ENCODE measurements around the gene HECTD1.
A peak's percentile ranks its signal among the peaks of the same experiment; 100 is the strongest.
"Not testable (repeated sequence)": the region's sequence is repeated elsewhere in the genome, so short reads cannot be mapped to it uniquely, and the experiment has no call there.

The HECTD1 gene

DNA sequence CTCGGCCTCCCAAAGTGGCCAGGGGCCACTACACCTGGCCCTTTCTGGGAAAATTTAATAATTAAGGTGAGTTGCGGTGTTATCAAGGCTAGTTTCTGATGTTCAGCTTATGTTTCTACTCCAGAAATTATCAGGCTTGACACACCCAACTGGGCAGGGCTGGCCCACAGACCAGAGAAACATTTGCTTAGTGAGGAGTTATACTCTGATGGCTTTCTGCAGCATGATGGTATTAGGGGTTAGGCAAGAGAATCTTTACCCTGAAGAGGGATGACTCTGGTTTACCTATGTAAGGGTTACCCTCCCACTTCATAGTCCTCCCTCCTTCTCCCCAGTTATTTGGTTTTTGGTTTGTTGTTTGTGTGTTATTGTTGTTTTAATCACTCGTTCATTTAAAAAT lies 24.5 kb upstream of the HECTD1 start:
- DNase-seq (ENCODE audit: low spot score in 2 of 2) (no peak), ATAC-seq (no peak)
- no peaks in the 10 kb centered on the region for H3K36me3 Mint-ChIP-seq
- H3K4me3 Mint-ChIP-seq, result no peak overlapping the region
- H3K27ac Mint-ChIP-seq, result no peak overlapping the region
- no peaks in the 10 kb centered on the region for H3K9me3 Mint-ChIP-seq
- H3K4me1 Mint-ChIP-seq, result no peaks in the 10 kb centered on the region

DNA sequence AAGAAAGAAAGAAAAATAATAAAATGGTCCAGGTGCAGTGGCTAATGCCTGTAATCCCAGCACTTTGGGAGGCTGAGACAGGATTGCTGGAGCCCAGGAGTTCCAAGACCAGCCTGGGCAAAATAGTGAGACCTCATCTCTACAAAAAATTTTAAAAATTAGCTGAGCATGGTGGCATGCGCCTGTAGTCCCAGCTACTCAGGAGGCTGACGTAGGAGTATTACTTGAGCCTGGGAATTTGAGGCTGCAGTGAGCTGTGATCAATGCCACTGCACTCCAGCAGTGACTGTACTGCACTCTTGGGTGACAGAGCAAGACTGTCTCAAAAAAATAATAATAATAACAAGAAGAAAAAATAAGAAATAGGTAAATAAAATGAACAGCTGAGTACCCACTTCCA lies 23.7 kb upstream of the HECTD1 start:
- not testable (repeated sequence) for H3K36me3 Mint-ChIP-seq; H3K4me3 Mint-ChIP-seq; H3K4me1 Mint-ChIP-seq; H3K9me3 Mint-ChIP-seq; H3K27ac Mint-ChIP-seq; DNase-seq (ENCODE audit: low spot score in 2 of 2); ATAC-seq

DNA sequence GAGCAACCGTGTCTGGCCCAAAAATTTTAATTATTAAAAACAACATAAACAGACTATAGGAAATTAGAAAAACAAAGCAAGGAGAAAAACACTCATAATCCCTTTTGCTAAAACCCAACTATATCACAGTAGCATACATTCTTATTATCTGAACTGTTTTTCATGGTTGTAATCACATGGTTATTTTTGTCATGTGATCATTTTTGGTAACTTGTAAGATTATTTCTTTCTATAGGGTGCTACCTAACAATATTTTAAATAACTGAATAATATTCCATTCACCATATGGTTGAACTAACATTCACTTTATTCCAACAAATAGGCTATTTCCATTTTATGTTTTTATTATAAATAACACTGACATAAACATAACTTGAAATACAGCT lies 23.0 kb upstream of the HECTD1 start:
- Mint-ChIP-seq H3K4me1 (no peaks in the 10 kb centered on the region), H3K36me3 (no peaks in the 10 kb centered on the region), H3K9me3 (no peaks in the 10 kb centered on the region), H3K27ac (no peak overlapping the region), H3K4me3 (no peak overlapping the region)
- ATAC-seq (no peak), DNase-seq (ENCODE audit: low spot score in 2 of 2) (no peak)

DNA sequence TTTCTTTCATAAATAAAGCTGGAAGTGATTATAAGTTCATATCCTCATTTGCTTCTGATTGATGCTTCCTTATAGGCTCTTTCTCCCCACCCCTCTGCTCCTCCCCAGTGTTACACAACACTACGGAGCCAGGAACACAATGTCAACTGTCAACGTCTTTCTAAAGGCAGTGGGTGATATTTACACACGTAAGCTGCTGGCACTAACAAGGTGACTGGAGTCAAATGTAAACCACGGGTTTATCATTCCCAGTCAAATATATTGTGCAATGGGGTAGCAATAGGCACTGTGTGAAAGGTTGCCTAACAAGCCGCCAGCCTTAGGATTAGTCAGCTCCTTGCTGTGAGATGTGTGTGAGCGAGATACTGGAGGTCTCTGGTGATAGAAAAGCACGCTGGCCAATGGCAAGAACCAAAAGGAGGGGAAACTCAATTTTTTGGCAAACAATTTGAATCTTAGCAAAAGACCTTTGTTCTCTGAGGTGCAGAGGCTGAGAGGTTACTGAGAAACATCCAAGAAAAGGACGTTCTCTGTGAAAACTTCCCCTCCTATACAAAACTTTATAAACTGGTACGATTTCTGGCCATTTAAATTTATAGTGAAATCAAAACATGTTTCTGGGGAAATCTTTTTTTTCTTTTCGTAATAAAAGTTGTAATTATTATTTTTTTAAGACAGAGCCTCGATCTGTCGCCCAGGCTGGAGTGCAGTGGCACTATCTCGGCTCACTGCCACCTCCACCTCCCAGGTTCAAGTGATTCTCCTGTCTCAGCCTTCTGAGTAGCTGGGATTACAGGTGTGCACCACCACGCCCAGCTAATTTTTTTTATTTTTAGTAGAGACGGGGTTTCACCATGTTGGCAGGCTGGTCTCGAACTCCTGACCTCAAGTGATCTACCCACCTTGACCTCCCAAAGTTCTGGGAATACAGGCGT lies 22.3 kb upstream of the HECTD1 start:
- H3K27ac Mint-ChIP-seq, result no peak overlapping the region
- no peaks in the 10 kb centered on the region for H3K4me1 Mint-ChIP-seq
- DNase-seq (ENCODE audit: low spot score in 2 of 2) (no peak), ATAC-seq (no peak)
- H3K9me3 Mint-ChIP-seq, result no peaks in the 10 kb centered on the region
- H3K36me3 Mint-ChIP-seq, result no peaks in the 10 kb centered on the region
- H3K4me3 Mint-ChIP-seq, result no peak overlapping the region

DNA sequence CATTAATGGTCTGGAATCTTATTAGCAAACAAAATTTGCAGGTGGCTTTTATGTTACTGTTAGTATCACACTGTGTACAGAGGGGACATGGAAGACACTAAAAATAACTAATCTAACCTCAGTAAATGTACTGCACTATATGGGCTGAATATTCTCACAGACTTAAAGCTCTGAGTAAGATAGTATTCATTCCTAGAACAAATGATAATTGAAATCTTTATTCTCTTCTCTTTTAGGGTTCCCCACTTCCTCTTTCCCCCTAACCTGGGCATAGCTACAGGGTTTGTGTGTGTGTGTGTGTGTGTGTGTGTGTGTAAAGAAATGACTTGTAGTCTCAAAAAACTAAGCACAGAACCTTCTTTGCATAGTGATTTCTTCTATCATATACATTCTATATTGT lies 21.4 kb upstream of the HECTD1 start:
- Mint-ChIP-seq H3K27ac (no peak overlapping the region), H3K9me3 (no peaks in the 10 kb centered on the region), H3K4me1 (no peaks in the 10 kb centered on the region), H3K4me3 (no peak overlapping the region), H3K36me3 (no peaks in the 10 kb centered on the region)
- ATAC-seq, result peak; percentile 72
- no peak for DNase-seq (ENCODE audit: low spot score in 2 of 2)

DNA sequence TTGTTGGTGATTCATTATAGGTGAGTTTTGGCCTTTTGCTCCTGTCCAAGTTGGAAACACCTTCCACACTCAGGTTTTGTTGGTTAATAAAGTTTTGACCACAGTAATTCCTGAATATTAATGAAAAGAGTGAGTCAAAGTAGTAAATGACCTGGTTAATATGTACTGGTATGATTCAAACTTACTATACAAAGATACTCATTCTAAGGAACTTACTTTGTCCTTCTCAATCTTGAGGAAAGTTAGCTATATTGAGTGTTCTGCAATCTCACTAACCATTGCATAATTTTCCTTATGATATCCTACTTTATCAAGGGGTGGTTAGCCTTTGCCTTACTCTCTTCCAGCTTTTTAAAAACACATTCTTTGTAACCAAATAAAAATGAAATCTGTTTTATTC lies 20.9 kb upstream of the HECTD1 start:
- no peaks in the 10 kb centered on the region for H3K9me3 Mint-ChIP-seq
- no peak for ATAC-seq
- no peaks in the 10 kb centered on the region for H3K36me3 Mint-ChIP-seq
- no peak overlapping the region for H3K27ac Mint-ChIP-seq
- no peaks in the 10 kb centered on the region for H3K4me1 Mint-ChIP-seq
- H3K4me3 Mint-ChIP-seq, result no peak overlapping the region
- DNase-seq (ENCODE audit: low spot score in 2 of 2), result no peak

DNA sequence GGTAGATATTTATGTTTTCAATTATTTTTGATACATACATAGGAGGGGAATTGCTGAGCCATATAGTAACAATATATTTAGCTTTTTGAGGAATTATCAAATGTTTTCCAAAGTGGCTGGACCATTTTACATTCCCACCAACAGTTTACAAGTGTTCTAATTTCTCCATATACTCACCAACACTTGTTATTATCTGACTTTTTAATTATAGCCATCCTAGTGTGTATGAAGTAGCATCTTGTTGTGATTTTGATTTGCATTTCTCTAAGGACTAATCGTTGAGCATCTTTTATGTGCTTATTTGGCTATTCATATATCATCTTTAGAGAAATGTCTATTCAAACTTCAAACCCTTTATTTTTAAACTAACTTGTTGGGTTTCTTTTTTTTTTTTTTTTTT lies 17.2 kb upstream of the HECTD1 start:
- DNase-seq (ENCODE audit: low spot score in 2 of 2) (no peak), ATAC-seq (no peak)
- Mint-ChIP-seq H3K4me1 (no peaks in the 10 kb centered on the region), H3K36me3 (no peaks in the 10 kb centered on the region), H3K9me3 (no peaks in the 10 kb centered on the region), H3K4me3 (no peak overlapping the region), H3K27ac (no peak overlapping the region)

DNA sequence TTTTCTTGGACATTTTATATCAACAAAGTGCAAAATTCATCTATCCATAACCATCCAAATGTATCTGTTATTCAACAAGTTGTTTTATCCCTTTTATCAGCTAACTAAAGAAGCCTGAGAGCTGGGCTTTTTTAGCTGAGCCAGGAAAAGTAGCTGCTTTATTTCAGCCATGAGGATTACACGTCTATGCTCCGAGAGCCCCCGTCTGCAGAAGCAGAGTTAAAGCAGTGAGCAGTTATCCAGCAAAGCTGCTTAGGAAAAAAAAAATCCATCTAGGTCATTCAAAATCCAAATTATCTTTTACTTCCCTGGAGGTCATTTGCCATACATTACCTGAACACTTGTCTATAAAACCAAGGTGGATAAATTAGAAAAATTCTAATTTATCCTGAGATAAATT lies 15.7 kb upstream of the HECTD1 start:
- H3K4me3 Mint-ChIP-seq, result no peak overlapping the region
- no peak for DNase-seq (ENCODE audit: low spot score in 2 of 2)
- H3K4me1 Mint-ChIP-seq, result no peaks in the 10 kb centered on the region
- ATAC-seq, result no peak
- no peaks in the 10 kb centered on the region for H3K36me3 Mint-ChIP-seq
- H3K27ac Mint-ChIP-seq, result no peak overlapping the region
- no peaks in the 10 kb centered on the region for H3K9me3 Mint-ChIP-seq

DNA sequence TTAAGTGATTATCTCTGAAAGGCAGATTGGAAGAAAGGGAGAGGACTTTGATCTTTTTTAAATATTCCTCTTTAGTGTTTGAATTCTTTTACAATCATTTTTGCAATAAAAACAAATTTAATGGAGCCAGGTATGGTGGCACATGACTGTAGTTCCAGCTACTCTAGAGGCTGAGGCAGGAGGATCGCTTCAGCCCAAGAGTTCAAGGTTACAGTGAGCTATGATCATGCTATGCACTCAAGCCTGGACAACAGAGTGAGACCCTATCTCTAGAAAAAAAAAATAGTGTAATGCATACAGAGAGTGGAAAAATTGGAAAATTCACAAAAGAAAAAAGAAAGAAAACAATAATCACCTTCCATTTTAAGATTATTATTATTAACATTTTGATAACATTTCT lies 15.2 kb upstream of the HECTD1 start:
- ATAC-seq, result no peak
- no peak for DNase-seq (ENCODE audit: low spot score in 2 of 2)
- Mint-ChIP-seq H3K9me3 (no peaks in the 10 kb centered on the region), H3K4me1 (no peaks in the 10 kb centered on the region), H3K27ac (no peak overlapping the region), H3K36me3 (no peaks in the 10 kb centered on the region), H3K4me3 (no peak overlapping the region)

DNA sequence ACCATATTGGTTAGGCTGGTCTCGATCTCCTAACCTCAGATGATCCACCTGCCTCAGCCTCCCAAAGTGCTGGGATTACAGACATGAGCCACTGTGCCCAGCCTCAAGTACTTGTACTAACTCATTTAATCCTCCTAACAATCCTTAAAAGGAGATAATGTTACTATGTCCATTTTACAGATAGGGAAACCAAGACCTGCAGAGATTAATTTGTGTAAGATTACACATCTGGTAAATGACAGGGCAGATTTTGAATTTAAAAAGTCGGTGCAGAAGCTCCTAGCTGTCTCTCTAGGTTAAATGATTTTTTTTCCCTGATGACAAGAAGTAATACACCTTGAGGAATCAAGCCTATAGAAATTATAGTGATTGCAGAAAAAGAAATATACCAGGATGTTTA lies 13.7 kb upstream of the HECTD1 start:
- no peak for DNase-seq (ENCODE audit: low spot score in 2 of 2)
- H3K4me1 Mint-ChIP-seq, result no peaks in the 10 kb centered on the region
- H3K4me3 Mint-ChIP-seq, result no peak overlapping the region
- H3K36me3 Mint-ChIP-seq, result no peaks in the 10 kb centered on the region
- no peaks in the 10 kb centered on the region for H3K9me3 Mint-ChIP-seq
- H3K27ac Mint-ChIP-seq, result no peak overlapping the region
- ATAC-seq, result no peak

DNA sequence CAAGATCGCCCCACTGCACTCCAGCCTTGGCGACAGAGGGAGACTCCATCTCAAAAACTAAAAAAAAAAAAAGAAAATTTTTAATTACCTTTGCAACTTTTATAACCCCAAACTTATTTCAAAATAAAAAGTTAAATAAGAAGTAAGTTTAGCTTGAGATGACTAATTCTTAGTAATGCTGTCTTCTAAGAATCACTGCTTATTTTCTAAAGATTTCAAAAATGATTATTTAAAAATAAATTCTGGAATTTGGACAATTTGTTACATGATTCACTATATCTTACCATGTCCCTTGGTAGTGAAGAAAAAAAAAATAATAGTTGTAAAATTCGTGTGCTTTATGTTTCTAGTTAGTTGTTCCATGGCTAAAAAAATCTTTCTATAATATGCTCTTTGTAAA lies 11.6 kb upstream of the HECTD1 start:
- Mint-ChIP-seq H3K36me3 (no peaks in the 10 kb centered on the region), H3K4me1 (no peaks in the 10 kb centered on the region), H3K4me3 (no peak overlapping the region), H3K9me3 (no peaks in the 10 kb centered on the region), H3K27ac (no peak overlapping the region)
- no peak for DNase-seq (ENCODE audit: low spot score in 2 of 2)
- no peak for ATAC-seq

DNA sequence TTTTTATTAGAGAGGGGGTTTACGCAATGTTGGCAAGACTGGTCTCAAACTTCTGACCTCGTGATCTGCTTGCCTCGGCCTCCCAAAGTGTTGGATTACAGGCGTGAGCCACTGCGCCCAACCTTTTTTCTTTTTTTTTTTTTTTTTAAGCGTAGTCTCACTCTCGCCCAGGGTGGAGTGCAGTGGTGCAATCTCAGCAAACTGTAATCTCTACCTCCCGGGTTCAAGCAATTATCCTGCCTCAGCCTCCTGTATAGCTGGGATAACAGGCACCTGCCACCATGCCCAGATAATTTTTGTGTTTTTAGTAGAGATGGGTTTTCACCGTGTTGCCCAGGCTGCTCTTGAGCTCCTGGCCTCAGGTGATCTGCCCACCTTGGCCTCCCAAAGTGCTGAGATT lies 8.8 kb upstream of the HECTD1 start:
- Mint-ChIP-seq H3K9me3 (no peaks in the 10 kb centered on the region), H3K27ac (no peak overlapping the region), H3K4me3 (no peak overlapping the region), H3K36me3 (no peaks in the 10 kb centered on the region), H3K4me1 (no peaks in the 10 kb centered on the region)
- ATAC-seq, result no peak
- no peak for DNase-seq (ENCODE audit: low spot score in 2 of 2)

DNA sequence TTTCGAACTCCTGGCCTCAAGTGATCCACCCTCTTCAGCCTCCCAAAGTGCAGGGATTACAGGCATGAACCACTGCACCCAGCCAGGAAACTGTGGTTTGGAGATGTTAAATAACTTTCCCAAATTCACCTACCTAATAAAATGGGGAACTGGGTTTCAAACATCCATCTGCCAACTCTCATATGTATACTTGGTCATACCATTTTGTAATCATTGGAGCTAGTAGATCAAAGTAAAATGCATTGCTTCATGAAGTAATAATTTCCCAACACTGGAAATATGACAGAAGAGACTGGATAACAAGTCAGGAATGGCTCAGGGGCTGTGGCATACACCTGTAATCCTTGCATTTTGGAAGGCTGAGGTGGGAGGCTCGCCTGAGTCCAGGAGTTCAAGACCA lies 5.3 kb upstream of the HECTD1 start:
- Mint-ChIP-seq H3K27ac (no peak overlapping the region), H3K9me3 (no peaks in the 10 kb centered on the region)
- DNase-seq (ENCODE audit: low spot score in 2 of 2), result no peak

DNA sequence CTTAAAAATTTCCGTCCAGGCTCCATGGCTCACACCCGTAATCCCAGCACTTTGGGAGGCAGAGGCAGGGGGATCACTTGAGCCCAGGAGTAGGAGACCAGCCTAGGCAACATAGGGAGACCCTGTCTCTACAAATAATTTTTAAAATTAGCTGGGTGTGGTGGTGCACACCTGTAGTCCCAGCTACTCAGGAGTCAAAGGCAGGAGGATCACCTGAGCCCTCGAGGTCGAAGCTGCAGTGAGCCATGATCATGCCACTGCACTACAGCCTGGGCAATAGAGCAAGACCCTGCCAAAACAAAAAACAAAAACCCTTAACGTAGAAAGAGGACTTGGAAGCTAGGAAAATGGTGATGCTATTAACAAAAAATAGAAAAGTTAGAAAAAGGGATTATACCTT lies 2.0 kb upstream of the HECTD1 start:
- no peak for DNase-seq (ENCODE audit: low spot score in 2 of 2)
- no peak overlapping the region for H3K4me3 Mint-ChIP-seq
- no peak overlapping the region for H3K27ac Mint-ChIP-seq
- peaks cover 41% of the 10 kb centered on the region for H3K4me1 Mint-ChIP-seq
- H3K9me3 Mint-ChIP-seq, result no peaks in the 10 kb centered on the region
- H3K36me3 Mint-ChIP-seq, result peaks cover 36% of the 10 kb centered on the region
- no peak for ATAC-seq

More for the DNA sequence above, 5.3 kb upstream of the HECTD1 start:
- Mint-ChIP-seq H3K36me3 (peaks cover 7% of the 10 kb centered on the region), H3K4me1 (peaks cover 27% of the 10 kb centered on the region), H3K4me3 (no peak overlapping the region)
- no peak for ATAC-seq

DNA sequence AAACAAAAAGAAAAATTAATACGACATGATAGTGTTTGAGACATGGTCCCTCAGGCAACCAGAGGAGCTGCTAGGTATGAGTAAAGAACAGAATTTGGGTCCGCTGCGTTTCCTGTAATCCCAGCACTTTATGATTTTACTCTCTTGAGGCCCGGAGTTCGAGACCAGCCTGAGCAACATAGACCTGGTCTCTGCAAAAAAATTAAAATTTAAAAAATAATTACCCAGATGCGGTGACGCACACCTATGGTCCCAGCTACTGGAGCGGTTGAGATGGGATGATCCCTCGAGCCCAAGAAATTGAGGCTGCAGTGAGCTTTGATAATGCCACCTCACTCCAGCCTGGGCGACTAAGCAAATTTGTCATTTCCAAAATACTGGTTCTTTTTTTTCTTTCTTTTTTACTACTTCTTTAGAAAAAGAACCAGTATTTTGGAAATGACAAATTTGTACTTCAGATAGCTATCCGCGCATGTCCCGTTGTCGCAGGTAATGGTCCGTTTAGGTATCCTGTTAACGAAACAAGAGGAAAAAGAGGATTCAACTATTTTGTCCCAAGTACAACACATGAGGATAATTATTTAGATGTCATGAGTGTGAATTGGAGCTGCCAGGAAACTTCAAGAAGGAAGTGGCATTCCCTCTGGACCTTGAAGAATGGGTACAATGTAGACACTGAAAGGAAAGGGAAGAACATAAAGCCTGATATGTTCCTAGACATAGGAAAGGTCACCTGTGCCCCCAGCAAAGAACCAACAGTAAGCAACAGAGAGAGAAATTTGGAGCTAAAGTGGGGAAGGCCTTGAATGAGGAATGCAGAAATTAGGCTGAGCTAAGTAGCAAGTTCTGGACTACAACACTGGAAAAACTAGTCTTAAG lies 1.2 kb upstream of the HECTD1 start:
- ATAC-seq, result no peak
- no peaks in the 10 kb centered on the region for H3K9me3 Mint-ChIP-seq
- peaks cover 44% of the 10 kb centered on the region for H3K36me3 Mint-ChIP-seq
- peaks cover 41% of the 10 kb centered on the region for H3K4me1 Mint-ChIP-seq
- H3K27ac Mint-ChIP-seq, result peak overlapping the region; percentile 99
- peak; percentile 10 to 66 for DNase-seq (ENCODE audit: low spot score in 2 of 2)
- H3K4me3 Mint-ChIP-seq, result peak overlapping the region; percentile 92

DNA sequence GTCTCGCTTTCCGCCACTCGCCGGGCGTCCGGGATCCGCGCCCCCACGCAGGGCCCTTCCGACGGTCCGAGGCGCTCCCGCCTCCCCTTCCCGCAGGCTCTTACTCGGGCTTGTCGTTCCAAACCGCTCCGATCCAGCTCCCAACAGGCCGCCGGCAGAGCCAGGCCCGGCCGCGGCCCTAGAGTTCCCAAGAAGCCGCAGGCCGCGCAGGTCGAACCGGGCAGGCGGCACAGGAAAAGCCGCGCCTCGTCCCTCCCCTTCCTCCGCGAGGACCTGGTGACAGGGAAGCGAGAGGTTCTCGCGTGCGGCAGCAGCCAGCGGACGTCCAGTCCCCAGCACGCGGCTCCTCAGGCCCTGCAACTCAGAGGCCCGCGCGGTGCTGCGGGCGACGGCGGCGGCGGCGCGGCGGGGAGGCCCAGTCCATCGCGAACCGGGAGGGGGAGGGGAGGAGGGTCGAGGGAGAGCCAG lies 272 bp downstream of the HECTD1 start:
- ATAC-seq, result peak; percentile 54
- Mint-ChIP-seq H3K4me1 (peaks cover 41% of the 10 kb centered on the region), H3K27ac (peak overlapping the region; percentile 99), H3K4me3 (peak overlapping the region; percentile 92), H3K36me3 (peaks cover 59% of the 10 kb centered on the region), H3K9me3 (no peaks in the 10 kb centered on the region)
- no peak for DNase-seq (ENCODE audit: low spot score in 2 of 2)

All from stimulated activated effector memory CD8-positive, alpha-beta T cell treated with anti-CD3 and anti-CD28 coated beads, Interleukin-12 subunit alpha, Interleukin-12 subunit beta, amount 100 ng/mL, for 72 hours (primary cell).